ENCODE results near the gene APOL1. TPM values are rescaled to one million over a fixed set of nuclear protein-coding genes. Genes with fewer than 3 reads are reported as not detected.
A peak's percentile ranks its signal among the peaks of the same experiment; 100 is the strongest.

Gene APOL1
- total and polyA plus RNA-seq, 2 donors (not counting 1 experiment from before 2014, with no cell fraction given) = 3.3 to 11.2 TPM

GRCh38 chr22:36239401-36240171, 13.3 kb upstream of the APOL1 start, which contains the start of gene APOL2:
APOL2 (minus strand) TSS chr22:36239527; CDS start chr22:36233162, 6,365 bp downstream.
- ChIA-PET CTCF (interaction anchor here (0.6 to 3.1 kb wide), 20 partner anchors 9 to 247 kb away, joined by 3 to 22 read pairs (median 4); partner anchors contain the start of gene APOL1), POLR2A (interaction anchor here (3.1 kb wide), 1 partner anchor 13 kb away, joined by 9 read pairs; the partner anchor contains the start of gene APOL1)
- peaks cover 21 to 28% of the 10 kb centered on the region in 2 donors for H3K4me1 ChIP-seq (ENCODE audit: control insufficient read depth in 2 of 2, insufficient read depth in 2 of 2, low read length in 2 of 2)
- intact Hi-C loops (cut with micrococcal nuclease) = loop anchor here (1.0 to 5.0 kb wide), 4 partner anchors 14 to 243 kb away; partner anchors contain the start of genes APOL1 and APOL3
- H2AFZ ChIP-seq (ENCODE audit: insufficient read depth, low read depth, low read length, poor library complexity, severe bottlenecking) = peak within 1 kb of the TSS; percentile 84
- no peaks in the 10 kb centered on the region for H4K20me1 ChIP-seq (ENCODE audit: control insufficient read depth, insufficient read depth, low read length, poor library complexity, severe bottlenecking)
- peak within 1 kb of the TSS; percentile 61 to 77 for H3K27ac ChIP-seq (ENCODE audit: low read length in 2 of 2)
- peak; percentile 99 for ATAC-seq (ENCODE audit: low read depth)
- no peaks in the 10 kb centered on the region for H3K27me3 ChIP-seq (replicated peaks in 1 of 4; ENCODE audit: control extremely low read depth in 1 of 4, control insufficient read depth in 3 of 4, insufficient read depth in 4 of 4, low read length in 3 of 4)
- Mint-ChIP-seq H3K9me3 (ENCODE audit: insufficient read depth) (no peaks in the 10 kb centered on the region), H3K27me3 (no peaks in the 10 kb centered on the region), H3K27ac (peak within 1 kb of the TSS; percentile 97), H3K4me1 (peaks cover 43% of the 10 kb centered on the region), H3K4me3 (peak within 1 kb of the TSS; percentile 93)
- H3K79me2 ChIP-seq (ENCODE audit: control insufficient read depth, insufficient read depth, low read length) = peaks cover 30% of the 10 kb centered on the region
- H3K4me3 ChIP-seq (ENCODE audit: control extremely low read depth in 1 of 5, extremely low read depth in 1 of 5, insufficient read depth in 1 of 5, low read depth in 2 of 5, low read length in 4 of 5) = peak within 1 kb of the TSS; percentile 59 to 94 (median 81)
- WGBS (ENCODE audit: insufficient coverage) = 6% methylated on average over 10 of the region's 13 CpGs
- H3K36me3 ChIP-seq (replicated peaks in 1 of 2; ENCODE audit: control extremely low read depth in 1 of 2, control insufficient read depth in 1 of 2, extremely low read depth in 1 of 2, insufficient read depth in 2 of 2, low read length in 1 of 2) = peaks cover 0 to 13% of the 10 kb centered on the region in 2 experiments
- peaks cover 0 to 3% (median 0%) of the 10 kb centered on the region in 3 donors for H3K9me3 ChIP-seq (ENCODE audit: control extremely low read depth in 1 of 3, control insufficient read depth in 2 of 3, insufficient read depth in 1 of 3, low read length in 2 of 3)
- DNase-seq = peak; percentile 86
- peak within 1 kb of the TSS; percentile 85 for H3K9ac ChIP-seq (ENCODE audit: low read length)
- H3K4me2 ChIP-seq (replicated peaks; ENCODE audit: low read depth, low read length, poor library complexity, severe bottlenecking) = peak within 1 kb of the TSS; percentile 84
- TF ChIP-seq CTCF (IDR thresholded peaks at IDR 0.05) = peak; percentile 71
- TF ChIP-seq EZH2 (IDR thresholded peaks at IDR 0.05; ENCODE audit: borderline replicate concordance, insufficient read depth, low read depth, low read length, poor library complexity, severe bottlenecking) = no peak

GRCh38 chr22:36243986-36244385, 8.9 kb upstream of the APOL1 start:
- H3K27me3 Mint-ChIP-seq = peaks cover 3% of the 10 kb centered on the region
- intact Hi-C loops (cut with micrococcal nuclease) = no loop called here
- H3K36me3 ChIP-seq (replicated peaks in 1 of 2; ENCODE audit: control extremely low read depth in 1 of 2, control insufficient read depth in 1 of 2, extremely low read depth in 1 of 2, insufficient read depth in 2 of 2, low read length in 1 of 2) = no peaks in the 10 kb centered on the region
- CTCF ChIA-PET = interaction anchor here (1.4 kb wide), 1 partner anchor 34 kb away, joined by 3 read pairs; no protein-coding TSS in a partner anchor
- no peak overlapping the region for H3K9ac ChIP-seq (ENCODE audit: low read length)
- peaks cover 3% of the 10 kb centered on the region for H3K9me3 Mint-ChIP-seq (ENCODE audit: insufficient read depth)
- no peak overlapping the region for H3K4me2 ChIP-seq (replicated peaks; ENCODE audit: low read depth, low read length, poor library complexity, severe bottlenecking)
- TF ChIP-seq CTCF (IDR thresholded peaks at IDR 0.05) (no peak), EZH2 (IDR thresholded peaks at IDR 0.05; ENCODE audit: borderline replicate concordance, insufficient read depth, low read depth, low read length, poor library complexity, severe bottlenecking) (no peak)
- no peak overlapping the region for H3K27ac ChIP-seq (ENCODE audit: low read length in 2 of 2)
- H4K20me1 ChIP-seq (ENCODE audit: control insufficient read depth, insufficient read depth, low read length, poor library complexity, severe bottlenecking) = no peaks in the 10 kb centered on the region
- POLR2A ChIA-PET = no interaction called here
- H3K4me3 ChIP-seq (ENCODE audit: control extremely low read depth in 1 of 5, extremely low read depth in 1 of 5, insufficient read depth in 1 of 5, low read depth in 2 of 5, low read length in 4 of 5) = no peak overlapping the region
- H3K4me1 ChIP-seq (ENCODE audit: control insufficient read depth in 2 of 2, insufficient read depth in 2 of 2, low read length in 2 of 2) = peaks cover 4 to 8% of the 10 kb centered on the region in 2 donors
- H3K4me3 Mint-ChIP-seq = no peak overlapping the region
- WGBS (ENCODE audit: insufficient coverage) = 98% methylated on average over 4 of the region's 5 CpGs
- no peak overlapping the region for H3K27ac Mint-ChIP-seq
- H3K4me1 Mint-ChIP-seq = peaks cover 14% of the 10 kb centered on the region
- peaks cover 4% of the 10 kb centered on the region for H3K79me2 ChIP-seq (ENCODE audit: control insufficient read depth, insufficient read depth, low read length)
- no peak for ATAC-seq (ENCODE audit: low read depth)
- peaks cover 0 to 8% (median 3%) of the 10 kb centered on the region in 3 donors for H3K9me3 ChIP-seq (ENCODE audit: control extremely low read depth in 1 of 3, control insufficient read depth in 2 of 3, insufficient read depth in 1 of 3, low read length in 2 of 3)
- no peaks in the 10 kb centered on the region for H3K27me3 ChIP-seq (replicated peaks in 1 of 4; ENCODE audit: control extremely low read depth in 1 of 4, control insufficient read depth in 3 of 4, insufficient read depth in 4 of 4, low read length in 3 of 4)
- H2AFZ ChIP-seq (ENCODE audit: insufficient read depth, low read depth, low read length, poor library complexity, severe bottlenecking) = no peak overlapping the region
- DNase-seq = no peak

Data from B cell (primary cell).